ENCODE data around the gene SPDYE3. TPM values are rescaled to one million over a fixed set of nuclear protein-coding genes. Genes with fewer than 3 reads are reported as not detected.
A peak's percentile ranks its signal among the peaks of the same experiment; 100 is the strongest.
"Not testable (repeated sequence)": the region's sequence is repeated elsewhere in the genome, so short reads cannot be mapped to it uniquely, and the experiment has no call there.

Gene SPDYE3
- polyA plus RNA-seq, 1 donor from 2014 or later, result not detected

- not testable (repeated sequence) for H3K27me3 ChIP-seq (ENCODE audit: insufficient read depth, low read depth, low read length); H4K20me1 ChIP-seq (ENCODE audit: insufficient read depth); H3K9me2 ChIP-seq (ENCODE audit: insufficient read depth, low read length); H3K4me2 ChIP-seq (ENCODE audit: low read length); H3K36me3 ChIP-seq (ENCODE audit: insufficient read depth, low read length); H3K9me3 ChIP-seq (ENCODE audit: low read length); H3F3A ChIP-seq (ENCODE audit: insufficient read depth, low read length, poor library complexity, severe bottlenecking); H3K79me2 ChIP-seq (replicated peaks; ENCODE audit: insufficient read depth, low read length)
- peak overlapping the region; percentile 85 for H3K27ac ChIP-seq (ENCODE audit: low read length)
- TF ChIP-seq REST (IDR thresholded peaks at IDR 0.05; ENCODE audit: borderline replicate concordance), result peak; percentile 46
- TF ChIP-seq EP300 (conservative IDR thresholded peaks at IDR 0.05; ENCODE audit: poor library complexity, severe bottlenecking), result peak; percentile 26
- TF ChIP-seq TAF1 (IDR thresholded peaks at IDR 0.05; ENCODE audit: low read depth), result peak; percentile 54
- peak; percentile 38 for TF ChIP-seq CTCF (IDR thresholded peaks at IDR 0.05; ENCODE audit: poor library complexity, severe bottlenecking)
- TF ChIP-seq MXI1 (conservative IDR thresholded peaks at IDR 0.05; ENCODE audit: poor library complexity, severe bottlenecking), result peak; percentile 96
- TF ChIP-seq SMC3 (conservative IDR thresholded peaks at IDR 0.05; ENCODE audit: poor library complexity), result peak; percentile 41
- peak; percentile 98 for TF ChIP-seq POLR2AphosphoS5 (IDR thresholded peaks at IDR 0.05)
- H3K9ac ChIP-seq (ENCODE audit: low read length), result peak overlapping the region; percentile 79
- H3K4me3 ChIP-seq (ENCODE audit: low read length), result peak overlapping the region; percentile 73
- H2AFZ ChIP-seq (ENCODE audit: low read depth, low read length), result peak overlapping the region; percentile 56
Observed at GRCh38 chr7:100335566-100336466, 28.3 kb downstream of the SPDYE3 start.

GRCh38 chr7:100338083-100338696, 30.7 kb downstream of the SPDYE3 start:
- not testable (repeated sequence) for H3K4me2 ChIP-seq (ENCODE audit: low read length); H3F3A ChIP-seq (ENCODE audit: insufficient read depth, low read length, poor library complexity, severe bottlenecking); H3K9ac ChIP-seq (ENCODE audit: low read length); H3K4me3 ChIP-seq (ENCODE audit: low read length); H3K79me2 ChIP-seq (replicated peaks; ENCODE audit: insufficient read depth, low read length); H3K27me3 ChIP-seq (ENCODE audit: insufficient read depth, low read depth, low read length); H3K9me3 ChIP-seq (ENCODE audit: low read length); H3K36me3 ChIP-seq (ENCODE audit: insufficient read depth, low read length); H4K20me1 ChIP-seq (ENCODE audit: insufficient read depth); H3K9me2 ChIP-seq (ENCODE audit: insufficient read depth, low read length); H3K27ac ChIP-seq (ENCODE audit: low read length); H2AFZ ChIP-seq (ENCODE audit: low read depth, low read length)

GRCh38 chr7:100341286-100341685, 33.8 kb downstream of the SPDYE3 start:
- not testable (repeated sequence) for H3K27ac ChIP-seq (ENCODE audit: low read length); H3K9ac ChIP-seq (ENCODE audit: low read length); H4K20me1 ChIP-seq (ENCODE audit: insufficient read depth); H3K27me3 ChIP-seq (ENCODE audit: insufficient read depth, low read depth, low read length); H3K9me3 ChIP-seq (ENCODE audit: low read length); H3K9me2 ChIP-seq (ENCODE audit: insufficient read depth, low read length); H2AFZ ChIP-seq (ENCODE audit: low read depth, low read length); H3F3A ChIP-seq (ENCODE audit: insufficient read depth, low read length, poor library complexity, severe bottlenecking); H3K79me2 ChIP-seq (replicated peaks; ENCODE audit: insufficient read depth, low read length); H3K4me2 ChIP-seq (ENCODE audit: low read length); H3K36me3 ChIP-seq (ENCODE audit: insufficient read depth, low read length); H3K4me3 ChIP-seq (ENCODE audit: low read length)
